Activated CD8-positive, alpha-beta memory T cell treated with anti-CD3 and anti-CD28 coated beads, Interleukin-2, amount 10 ng/mL, durations not matched to agents 7 days and 5 days (primary cell): ENCODE measurements around the gene ZMPSTE24. TPM values are rescaled to one million over a fixed set of nuclear protein-coding genes. Genes with fewer than 3 reads are reported as not detected.

Experiments
- ATAC-seq: fragments of 150-1000 bp; cut with Tn5 transposase; one replicate; pipeline ENCODE4 v1.10.0; 2021; ENCODE audit warnings: moderate library complexity
- CTCF ChIA-PET: fragments of 350-600 bp; sonication (Branson Sonifier 250); formaldehyde crosslinking; loops from one replicate; lab custom pipeline; 2021; ENCODE audit warnings: antibody characterized with exemption; lab: Charles Lee
- DNase-seq: peaks from one replicate; pipeline ENCODE4 v3.0.0-alpha.2; 2020
- H3K27ac Mint-ChIP-seq: one replicate; pipeline ENCODE4 v1.8.0; 2021; ENCODE audit warnings: mild to moderate bottlenecking, mixed read lengths
- H3K27me3 Mint-ChIP-seq: one replicate; pipeline ENCODE4 v1.8.0; 2021; ENCODE audit warnings: mixed read lengths
- H3K36me3 Mint-ChIP-seq: one replicate; pipeline ENCODE4 v1.8.0; 2021; ENCODE audit warnings: mild to moderate bottlenecking, mixed read lengths
- H3K4me1 Mint-ChIP-seq: one replicate; pipeline ENCODE4 v1.8.0; 2021; ENCODE audit warnings: mixed read lengths
- H3K4me3 Mint-ChIP-seq: one replicate; pipeline ENCODE4 v1.8.0; 2021; ENCODE audit warnings: mild to moderate bottlenecking, moderate library complexity, mixed read lengths
- H3K9me3 Mint-ChIP-seq: one replicate; pipeline ENCODE4 v1.8.0; 2022; ENCODE audit warnings: low read depth, mixed read lengths
- total RNA-seq, 2 experiments: library from RNA; stranded (reverse); gene quantifications; one replicate each; pipeline ENCODE4 v1.2.3, GENCODE V29; 2021

ZMPSTE24 gene
- total RNA-seq, 2 experiments from 2014 or later, result 23.3 to 41.1 TPM

DNA sequence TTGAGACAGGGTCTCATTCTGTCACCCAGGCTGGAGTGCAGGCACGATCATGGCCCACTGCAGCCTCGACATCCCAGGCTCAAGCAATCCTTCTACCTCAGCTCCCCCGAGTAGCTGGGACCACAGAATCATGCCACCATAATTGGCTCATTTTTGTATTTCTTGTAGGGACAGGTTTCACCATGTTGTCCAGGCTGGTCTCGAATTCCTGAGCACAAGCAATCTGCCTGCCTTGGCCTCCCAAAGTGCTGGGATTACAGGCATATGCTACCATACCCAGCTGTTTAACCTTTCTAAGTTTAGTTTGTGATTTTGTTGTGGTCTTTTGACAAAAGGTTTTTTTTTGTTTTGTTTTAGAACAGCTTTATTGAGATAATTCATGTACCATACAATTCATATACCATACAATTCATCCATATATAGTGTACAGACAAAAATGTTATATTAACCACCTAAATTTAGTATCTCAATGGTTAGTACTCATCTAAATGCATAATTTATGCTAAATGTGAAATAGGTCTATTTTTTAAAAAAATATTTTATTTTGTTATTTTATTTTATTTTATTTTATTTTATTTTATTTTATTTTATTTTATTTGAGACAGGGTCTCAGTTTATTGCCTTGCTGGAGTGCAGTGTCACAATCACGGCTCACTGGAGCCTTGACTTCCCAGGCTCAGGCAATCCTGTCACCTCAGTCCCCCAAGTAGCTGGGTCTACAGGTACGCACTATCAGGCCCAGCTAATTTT is 8.9 kb downstream of the ZMPSTE24 start:
- DNase-seq (no peak), ATAC-seq (no peak)
- H3K4me1 Mint-ChIP-seq, result peaks cover 38% of the 10 kb centered on the region
- no peak overlapping the region for H3K4me3 Mint-ChIP-seq
- no peaks in the 10 kb centered on the region for H3K9me3 Mint-ChIP-seq
- CTCF ChIA-PET, result interaction anchor here (0.7 to 2.6 kb wide), 4 partner anchors 48 to 129 kb away, joined by 3 to 9 read pairs (median 4); no protein-coding TSS in a partner anchor
- H3K27me3 Mint-ChIP-seq, result no peaks in the 10 kb centered on the region
- peaks cover 52% of the 10 kb centered on the region for H3K36me3 Mint-ChIP-seq
- no peak overlapping the region for H3K27ac Mint-ChIP-seq

DNA sequence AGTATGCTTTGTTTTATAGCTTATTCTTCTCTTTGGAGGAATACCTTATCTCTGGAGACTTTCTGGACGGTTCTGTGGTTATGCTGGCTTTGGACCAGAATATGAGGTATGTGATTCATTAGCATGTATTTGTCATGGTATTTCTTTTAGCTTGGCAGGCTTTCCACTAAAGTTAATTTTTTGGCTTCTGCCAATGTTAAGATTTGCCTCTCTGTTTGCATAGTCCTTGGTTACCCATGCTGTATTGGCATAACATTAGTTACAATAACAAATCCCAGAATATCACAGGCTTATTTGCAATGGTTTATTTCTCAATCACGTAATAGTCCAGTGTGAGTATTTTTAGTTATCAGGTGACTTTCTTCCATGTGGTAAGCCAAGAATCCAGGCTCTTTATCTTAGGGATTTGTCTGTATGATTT is 9.7 kb downstream of the ZMPSTE24 start:
- no peak for ATAC-seq
- peaks cover 41% of the 10 kb centered on the region for H3K4me1 Mint-ChIP-seq
- peaks cover 52% of the 10 kb centered on the region for H3K36me3 Mint-ChIP-seq
- H3K9me3 Mint-ChIP-seq, result no peaks in the 10 kb centered on the region
- CTCF ChIA-PET, result interaction anchor here (0.8 to 2.6 kb wide), 4 partner anchors 47 to 137 kb away, joined by 3 to 9 read pairs (median 4); no protein-coding TSS in a partner anchor
- H3K4me3 Mint-ChIP-seq, result no peak overlapping the region
- no peaks in the 10 kb centered on the region for H3K27me3 Mint-ChIP-seq
- H3K27ac Mint-ChIP-seq, result no peak overlapping the region
- DNase-seq, result no peak

DNA sequence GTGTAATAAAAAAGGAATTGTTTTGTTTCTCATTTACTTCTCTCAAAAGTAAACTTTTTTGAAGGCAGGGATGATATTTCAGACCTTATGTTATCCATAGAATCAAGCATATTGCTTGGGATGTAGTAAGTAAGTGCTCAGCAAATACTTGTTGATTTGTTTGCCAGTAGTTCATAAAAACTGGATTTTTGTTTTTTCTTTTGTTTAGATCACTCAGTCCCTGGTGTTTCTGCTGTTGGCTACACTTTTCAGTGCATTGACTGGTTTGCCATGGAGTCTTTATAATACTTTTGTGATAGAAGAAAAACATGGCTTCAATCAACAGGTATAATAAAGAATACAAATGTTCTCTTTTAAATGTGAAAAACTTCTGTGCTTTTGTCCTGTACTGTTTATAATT is 10.2 kb downstream of the ZMPSTE24 start:
- no peaks in the 10 kb centered on the region for H3K9me3 Mint-ChIP-seq
- ATAC-seq (no peak), DNase-seq (no peak)
- H3K4me3 Mint-ChIP-seq, result no peak overlapping the region
- H3K4me1 Mint-ChIP-seq, result peaks cover 38% of the 10 kb centered on the region
- no peak overlapping the region for H3K27ac Mint-ChIP-seq
- H3K36me3 Mint-ChIP-seq, result peaks cover 53% of the 10 kb centered on the region
- CTCF ChIA-PET, result interaction anchor here (0.8 to 2.6 kb wide), 3 partner anchors 47 to 137 kb away, joined by 3 to 9 read pairs (median 4); no protein-coding TSS in a partner anchor
- H3K27me3 Mint-ChIP-seq, result no peaks in the 10 kb centered on the region

DNA sequence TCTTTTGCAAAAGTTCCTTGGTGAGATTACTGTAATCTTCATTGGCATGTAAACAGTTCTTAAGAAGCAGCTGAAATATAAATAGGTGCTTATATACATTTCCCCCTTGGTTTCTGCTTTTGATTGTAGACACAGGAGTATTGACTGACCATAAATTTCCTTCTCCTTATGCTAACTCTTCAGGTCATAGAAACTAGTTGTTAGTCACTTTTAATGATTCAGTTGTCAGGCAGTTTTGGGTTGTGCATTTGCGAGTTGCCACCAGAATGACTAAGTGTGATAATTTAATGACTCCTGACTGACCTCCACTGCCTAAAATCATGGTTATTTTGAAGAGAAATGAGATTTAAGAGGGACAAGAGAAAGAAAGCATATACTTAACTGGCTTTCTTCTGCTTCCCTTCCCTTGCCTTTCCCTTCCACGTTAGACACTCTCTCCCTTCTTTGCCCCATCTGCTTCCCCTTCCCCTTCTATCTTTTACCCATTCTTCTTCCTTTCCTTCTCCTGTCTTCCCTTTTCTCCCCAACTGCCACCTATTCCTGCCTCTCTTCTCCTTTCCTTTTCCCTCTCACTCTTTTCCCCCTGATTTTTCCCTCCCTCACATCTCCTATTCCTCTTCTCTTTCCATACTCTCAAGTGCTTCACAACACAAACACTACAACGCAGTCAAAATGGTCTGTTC is 12.3 kb downstream of the ZMPSTE24 start:
- CTCF ChIA-PET, result interaction anchor here (1.5 to 1.8 kb wide), 2 partner anchors 10 to 117 kb away, joined by 3 to 5 read pairs; no protein-coding TSS in a partner anchor
- Mint-ChIP-seq H3K4me1 (peaks cover 26% of the 10 kb centered on the region), H3K27ac (peak overlapping the region; percentile 58), H3K4me3 (peak overlapping the region; percentile 5), H3K9me3 (no peaks in the 10 kb centered on the region), H3K27me3 (no peaks in the 10 kb centered on the region), H3K36me3 (peaks cover 56% of the 10 kb centered on the region)
- ATAC-seq (peak; percentile 30), DNase-seq (no peak)

DNA sequence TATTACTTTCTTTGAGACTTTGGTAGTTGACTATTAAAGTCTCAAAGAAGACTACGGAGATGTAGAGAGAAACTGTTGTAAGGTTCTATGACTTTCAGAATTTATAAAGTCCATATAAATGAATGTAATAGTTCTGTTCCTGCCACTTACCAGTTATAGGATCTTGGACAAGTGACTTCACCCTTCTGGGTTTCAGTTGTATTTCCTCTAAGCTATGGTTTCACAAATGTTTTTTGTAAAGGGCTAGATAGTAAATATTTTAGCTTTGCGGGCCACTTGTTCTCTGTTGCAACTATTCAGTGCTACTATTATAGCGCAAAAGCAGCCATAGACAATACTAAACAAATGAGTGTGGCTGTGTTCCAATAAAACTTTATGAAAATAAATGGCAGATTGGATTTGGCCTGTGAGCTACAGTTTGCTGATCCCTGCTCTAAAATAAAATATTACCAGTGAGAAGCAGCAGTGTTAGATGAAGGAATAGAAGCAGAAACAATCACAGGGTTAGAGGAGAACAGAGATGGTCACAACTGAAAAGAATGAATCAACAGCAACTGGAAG is 14.7 kb downstream of the ZMPSTE24 start:
- no peak for ATAC-seq
- Mint-ChIP-seq H3K27me3 (no peaks in the 10 kb centered on the region), H3K4me3 (no peak overlapping the region), H3K36me3 (peaks cover 56% of the 10 kb centered on the region), H3K4me1 (peaks cover 24% of the 10 kb centered on the region), H3K27ac (no peak overlapping the region), H3K9me3 (no peaks in the 10 kb centered on the region)
- DNase-seq, result no peak
- CTCF ChIA-PET, result interaction anchor here (1.0 to 1.7 kb wide), 6 partner anchors 20 to 128 kb away, joined by 3 to 5 read pairs (median 3); no protein-coding TSS in a partner anchor

DNA sequence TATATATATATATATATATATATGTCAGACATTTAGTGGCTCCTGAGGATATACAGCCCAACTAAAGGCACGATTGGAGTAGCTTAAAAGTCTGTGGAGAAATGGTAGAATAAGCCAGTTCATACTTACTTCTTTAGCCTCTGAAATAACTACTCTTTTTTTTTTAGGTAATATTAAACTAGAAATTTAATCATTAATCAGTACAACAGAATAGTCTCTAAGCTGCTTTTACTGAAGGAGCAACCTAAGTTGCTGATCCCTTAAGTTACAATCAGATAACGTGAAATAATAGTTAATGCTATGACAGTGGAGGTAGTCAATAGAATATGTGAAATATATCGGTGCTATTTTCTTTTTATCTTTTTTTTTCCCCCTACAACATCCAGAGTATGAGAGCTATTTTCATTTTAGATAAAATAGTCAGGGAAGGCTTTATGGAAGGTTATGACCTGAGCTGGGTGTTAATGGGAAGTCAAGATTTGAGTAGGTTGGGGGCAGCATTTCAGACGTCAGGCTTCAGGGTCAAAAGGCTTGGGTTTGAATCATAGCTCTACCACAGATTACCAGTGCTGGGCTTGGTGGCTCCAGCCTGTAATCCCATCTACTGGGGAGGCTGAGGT is 15.6 kb downstream of the ZMPSTE24 start:
- ATAC-seq, result no peak
- Mint-ChIP-seq H3K36me3 (peaks cover 50% of the 10 kb centered on the region), H3K4me3 (no peak overlapping the region), H3K4me1 (peaks cover 24% of the 10 kb centered on the region), H3K9me3 (no peaks in the 10 kb centered on the region), H3K27me3 (no peaks in the 10 kb centered on the region), H3K27ac (no peak overlapping the region)
- no peak for DNase-seq
- CTCF ChIA-PET, result interaction anchor here (0.6 to 1.7 kb wide), 6 partner anchors 19 to 355 kb away, joined by 3 to 7 read pairs (median 3); no protein-coding TSS in a partner anchor

DNA sequence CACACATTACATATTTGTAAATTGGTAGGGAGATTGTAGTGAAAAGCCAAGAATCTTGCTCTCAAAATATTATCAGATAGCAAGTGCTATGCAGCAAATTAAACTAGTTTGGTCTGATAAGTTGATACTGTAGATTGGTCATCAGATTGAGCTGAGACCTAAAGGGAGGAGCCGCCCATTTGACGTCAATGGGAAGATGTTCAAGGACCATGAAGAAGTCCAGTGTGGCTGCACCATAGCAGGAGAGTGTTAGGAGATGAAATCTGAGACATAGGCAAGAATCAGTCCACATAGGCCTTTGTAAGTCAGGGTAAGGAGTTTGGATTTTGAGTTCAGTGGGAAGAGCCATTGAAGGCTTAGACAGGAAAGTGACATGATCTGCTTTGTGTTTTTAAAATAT is 16.3 kb downstream of the ZMPSTE24 start:
- no peaks in the 10 kb centered on the region for H3K9me3 Mint-ChIP-seq
- H3K4me1 Mint-ChIP-seq, result peaks cover 24% of the 10 kb centered on the region
- H3K27me3 Mint-ChIP-seq, result no peaks in the 10 kb centered on the region
- DNase-seq (no peak), ATAC-seq (no peak)
- no peak overlapping the region for H3K27ac Mint-ChIP-seq
- no peak overlapping the region for H3K4me3 Mint-ChIP-seq
- CTCF ChIA-PET, result interaction anchor here (0.6 to 1.4 kb wide), 4 partner anchors 18 to 355 kb away, joined by 3 to 7 read pairs (median 3); no protein-coding TSS in a partner anchor
- H3K36me3 Mint-ChIP-seq, result peaks cover 48% of the 10 kb centered on the region

DNA sequence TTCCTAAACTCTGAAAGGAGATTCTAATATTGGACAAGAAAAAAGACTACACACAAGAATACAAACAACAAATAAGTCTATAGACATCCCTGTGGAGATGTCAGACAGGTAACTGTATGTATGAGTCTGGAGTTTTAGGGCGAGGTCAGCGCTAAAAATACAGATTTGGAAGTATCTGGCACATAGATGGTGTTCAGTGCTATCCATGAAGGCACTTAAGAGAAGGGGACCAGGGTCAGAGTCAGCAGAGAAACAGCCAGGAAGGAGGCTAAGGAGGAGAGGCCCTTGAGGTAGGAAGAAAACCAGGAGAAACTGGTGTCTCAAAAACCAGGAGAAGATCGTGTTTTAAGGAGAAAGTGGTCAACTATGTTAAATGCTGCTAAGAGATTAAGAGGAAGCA is 18.1 kb downstream of the ZMPSTE24 start:
- H3K36me3 Mint-ChIP-seq, result peaks cover 43% of the 10 kb centered on the region
- ATAC-seq (no peak), DNase-seq (no peak)
- H3K9me3 Mint-ChIP-seq, result no peaks in the 10 kb centered on the region
- no peak overlapping the region for H3K4me3 Mint-ChIP-seq
- H3K27ac Mint-ChIP-seq, result no peak overlapping the region
- peaks cover 12% of the 10 kb centered on the region for H3K4me1 Mint-ChIP-seq
- no peaks in the 10 kb centered on the region for H3K27me3 Mint-ChIP-seq
- CTCF ChIA-PET, result interaction anchor here (0.8 to 1.0 kb wide), 2 partner anchors 39 to 122 kb away, joined by 3 to 4 read pairs; no protein-coding TSS in a partner anchor

DNA sequence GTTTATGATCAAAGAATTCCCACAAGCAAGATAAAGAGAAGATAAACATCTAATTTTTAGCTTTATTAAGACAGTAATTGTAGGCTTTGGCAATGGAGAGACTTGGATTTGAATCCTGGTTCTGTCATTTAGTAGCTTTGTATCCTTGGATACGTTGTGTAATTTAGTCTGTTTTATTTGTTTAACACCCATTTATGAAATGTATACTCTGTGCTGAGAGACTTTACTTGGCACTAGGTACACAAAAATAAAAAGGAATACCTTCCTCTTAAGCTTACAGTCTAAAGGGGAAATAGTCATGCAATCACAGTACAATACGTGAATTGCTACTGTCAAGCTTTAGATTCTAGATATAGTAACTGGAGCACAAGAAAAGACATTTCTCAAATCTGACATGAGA is 23.8 kb downstream of the ZMPSTE24 start:
- DNase-seq, result no peak
- Mint-ChIP-seq H3K36me3 (peaks cover 19% of the 10 kb centered on the region), H3K9me3 (no peaks in the 10 kb centered on the region), H3K27me3 (no peaks in the 10 kb centered on the region), H3K4me1 (no peaks in the 10 kb centered on the region), H3K27ac (no peak overlapping the region), H3K4me3 (no peak overlapping the region)
- ATAC-seq, result no peak
- CTCF ChIA-PET, result interaction anchor here (1.4 to 2.0 kb wide), 4 partner anchors 34 to 129 kb away, joined by 3 to 12 read pairs (median 4); partner anchors contain the start of gene COL9A2

DNA sequence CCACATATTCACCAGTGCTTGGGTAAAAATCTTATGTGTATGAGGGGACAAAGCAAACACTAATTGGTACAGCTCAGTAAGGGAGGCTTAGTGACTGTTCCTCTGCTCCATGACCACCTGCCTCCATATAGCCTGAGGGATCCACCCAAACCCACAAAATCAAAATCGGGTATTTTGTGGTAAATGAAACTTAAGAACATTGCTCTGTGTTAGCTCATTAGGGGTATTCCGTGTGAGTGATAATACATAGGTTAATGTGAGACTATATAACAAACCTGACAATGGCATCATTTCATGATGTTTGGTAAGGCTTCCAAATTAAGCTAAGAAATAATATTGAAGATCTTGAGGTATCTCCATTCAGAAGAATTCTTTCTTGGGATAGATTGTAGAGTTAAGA is 33.3 kb downstream of the ZMPSTE24 start:
- CTCF ChIA-PET, result interaction anchor here (0.6 to 4.4 kb wide), 5 partner anchors 14 to 147 kb away, joined by 3 to 17 read pairs (median 4); no protein-coding TSS in a partner anchor
- Mint-ChIP-seq H3K27me3 (no peaks in the 10 kb centered on the region), H3K4me1 (peaks cover 9% of the 10 kb centered on the region), H3K9me3 (no peaks in the 10 kb centered on the region), H3K36me3 (peaks cover 47% of the 10 kb centered on the region), H3K4me3 (no peak overlapping the region), H3K27ac (no peak overlapping the region)
- ATAC-seq (no peak), DNase-seq (no peak)

DNA sequence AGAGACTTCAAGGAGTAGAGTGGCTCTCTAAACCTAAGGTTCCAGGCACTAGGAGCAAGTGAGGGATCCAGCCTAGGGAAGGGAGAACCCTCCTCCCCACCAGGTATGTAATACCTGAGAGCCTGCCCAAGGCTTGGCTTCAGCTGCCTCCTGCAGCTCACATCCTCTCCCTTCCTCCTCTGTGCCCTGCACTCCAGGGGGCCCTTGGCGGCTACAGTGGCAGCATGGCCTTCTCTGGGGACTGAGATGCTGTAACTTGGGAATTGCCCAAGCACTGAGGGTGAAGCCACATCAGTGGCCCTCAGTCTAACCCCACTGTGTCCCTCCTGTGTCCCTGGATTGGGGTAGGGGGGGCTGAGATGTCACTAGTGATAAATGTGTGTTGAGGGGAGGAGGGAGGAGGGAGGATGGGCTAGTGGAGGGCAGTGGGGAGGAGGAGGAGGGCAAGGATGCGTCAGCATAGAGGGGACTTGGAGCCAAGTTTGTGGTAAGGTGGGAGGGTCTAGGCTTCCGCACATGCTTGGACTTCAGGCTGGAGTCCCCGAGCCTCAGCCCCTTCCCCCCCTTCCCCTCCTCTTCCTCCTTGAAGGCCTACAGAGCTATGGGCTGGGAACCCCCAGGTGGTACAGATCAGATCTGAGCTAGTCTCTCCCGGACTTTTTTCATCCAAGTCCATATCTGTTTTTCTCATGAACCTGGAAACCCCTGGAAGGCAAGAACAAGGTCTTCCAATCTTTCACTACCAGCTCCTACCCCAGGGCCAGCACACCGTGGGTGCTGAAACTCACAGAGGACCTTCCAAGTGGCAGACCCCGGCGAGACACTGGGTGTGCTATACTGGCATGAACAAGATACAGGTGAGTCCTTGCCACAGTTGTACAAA is 41.6 kb downstream of the ZMPSTE24 start:
- Mint-ChIP-seq H3K4me1 (no peaks in the 10 kb centered on the region), H3K4me3 (no peak overlapping the region), H3K36me3 (peaks cover 3% of the 10 kb centered on the region), H3K27ac (no peak overlapping the region), H3K9me3 (no peaks in the 10 kb centered on the region), H3K27me3 (no peaks in the 10 kb centered on the region)
- CTCF ChIA-PET, result no interaction called here
- DNase-seq (no peak), ATAC-seq (no peak)

DNA sequence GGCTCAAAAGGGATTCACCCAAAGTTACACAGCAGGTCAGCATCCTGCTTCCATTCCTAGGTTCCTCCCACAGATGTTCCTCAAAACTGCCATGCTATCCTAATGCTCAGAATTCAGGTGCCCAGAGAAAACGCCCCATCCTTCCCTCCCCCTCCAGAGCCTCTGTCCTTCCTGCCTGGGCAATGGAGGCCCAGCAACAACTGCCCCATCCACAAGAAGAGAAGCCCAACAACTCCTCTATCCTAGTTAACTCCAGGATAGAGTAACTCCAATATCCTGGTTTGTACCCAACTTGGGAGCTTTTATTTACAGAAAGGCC is 42.2 kb downstream of the ZMPSTE24 start:
- Mint-ChIP-seq H3K27me3 (no peaks in the 10 kb centered on the region), H3K9me3 (no peaks in the 10 kb centered on the region), H3K27ac (no peak overlapping the region), H3K36me3 (no peaks in the 10 kb centered on the region), H3K4me3 (no peak overlapping the region), H3K4me1 (no peaks in the 10 kb centered on the region)
- DNase-seq (no peak), ATAC-seq (no peak)
- CTCF ChIA-PET, result interaction anchor here (0.8 kb wide), 1 partner anchor 146 kb away, joined by 3 read pairs; no protein-coding TSS in a partner anchor
